Left ventricle myocardium inferior (tissue), 1 donor: ENCODE measurements around the gene CACNA1G. TPM values are rescaled to one million over a fixed set of nuclear protein-coding genes. Genes with fewer than 3 reads are reported as not detected.
A peak's percentile ranks its signal among the peaks of the same experiment; 100 is the strongest.

Source experiments
- DNase-seq: peaks from one replicate; pipeline ENCODE4 v3.0.0-alpha.2; 2020
- H3K27ac ChIP-seq: fragments of 200-600 bp; replicated peaks from 2 replicates; pipeline ENCODE4 v1.8.0; 2021
- H3K27me3 ChIP-seq: fragments of 200-600 bp; 2 replicates; pipeline ENCODE4 v1.8.0; 2021; ENCODE audit warnings: low read depth
- H3K36me3 ChIP-seq: fragments of 200-600 bp; 2 replicates; pipeline ENCODE4 v1.8.0; 2021
- H3K4me1 ChIP-seq: fragments of 200-600 bp; 2 replicates; pipeline ENCODE4 v1.8.0; 2021
- H3K4me3 ChIP-seq: fragments of 200-600 bp; 2 replicates; pipeline ENCODE4 v1.8.0; 2021; ENCODE audit warnings: mild to moderate bottlenecking, moderate library complexity
- H3K9me3 ChIP-seq: fragments of 200-600 bp; replicated peaks from 2 replicates; pipeline ENCODE4 v1.8.0; 2021
- intact Hi-C: fragments of 100-400 bp; cut with micrococcal nuclease; formaldehyde crosslinking; loops from one replicate; pipeline ENCODE4 v1.11.0; 2022
- total RNA-seq: library from RNA; stranded (reverse); fragmentation: NEBNext Ultra II Directional; extraction: Animal tissue kit (Norgen Biotek cat#: 25700); gene quantifications from one replicate; pipeline ENCODE4 v1.2.1, GENCODE V29; 2021
- TF ChIP-seq, protein P1 (sequence below): fragments of 200-600 bp; IDR thresholded peaks from 2 replicates; pipeline ENCODE4 v1.8.0; 2021; ENCODE audit warnings: antibody characterized with exemption, mild to moderate bottlenecking, borderline replicate concordance
- donor health status: DM: no; HTN: yes; CAD: no; lungs with severe emphysema.

CACNA1G gene
- total RNA-seq, 1 donor from 2014 or later = 0.58 TPM

GRCh38 chr17:50527949-50528474 is 32.5 kb upstream of the CACNA1G start:
- intact Hi-C loops = no loop called here

GRCh38 chr17:50529849-50530248 is 30.7 kb upstream of the CACNA1G start:
- intact Hi-C loops = no loop called here
- Histone ChIP-seq H3K36me3 (no peaks in the 10 kb centered on the region), H3K27ac (no peak overlapping the region), H3K4me1 (peaks cover 29% of the 10 kb centered on the region), H3K4me3 (no peak overlapping the region), H3K9me3 (no peaks in the 10 kb centered on the region), H3K27me3 (peaks cover 53% of the 10 kb centered on the region)
- TF ChIP-seq, protein P1, sequence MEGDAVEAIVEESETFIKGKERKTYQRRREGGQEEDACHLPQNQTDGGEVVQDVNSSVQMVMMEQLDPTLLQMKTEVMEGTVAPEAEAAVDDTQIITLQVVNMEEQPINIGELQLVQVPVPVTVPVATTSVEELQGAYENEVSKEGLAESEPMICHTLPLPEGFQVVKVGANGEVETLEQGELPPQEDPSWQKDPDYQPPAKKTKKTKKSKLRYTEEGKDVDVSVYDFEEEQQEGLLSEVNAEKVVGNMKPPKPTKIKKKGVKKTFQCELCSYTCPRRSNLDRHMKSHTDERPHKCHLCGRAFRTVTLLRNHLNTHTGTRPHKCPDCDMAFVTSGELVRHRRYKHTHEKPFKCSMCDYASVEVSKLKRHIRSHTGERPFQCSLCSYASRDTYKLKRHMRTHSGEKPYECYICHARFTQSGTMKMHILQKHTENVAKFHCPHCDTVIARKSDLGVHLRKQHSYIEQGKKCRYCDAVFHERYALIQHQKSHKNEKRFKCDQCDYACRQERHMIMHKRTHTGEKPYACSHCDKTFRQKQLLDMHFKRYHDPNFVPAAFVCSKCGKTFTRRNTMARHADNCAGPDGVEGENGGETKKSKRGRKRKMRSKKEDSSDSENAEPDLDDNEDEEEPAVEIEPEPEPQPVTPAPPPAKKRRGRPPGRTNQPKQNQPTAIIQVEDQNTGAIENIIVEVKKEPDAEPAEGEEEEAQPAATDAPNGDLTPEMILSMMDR = no peak
- no peak for DNase-seq

More at GRCh38 chr17:50527949-50528474, 32.5 kb upstream of the CACNA1G start:
- Histone ChIP-seq H3K27me3 (peaks cover 37% of the 10 kb centered on the region), H3K27ac (no peak overlapping the region), H3K36me3 (no peaks in the 10 kb centered on the region), H3K4me3 (no peak overlapping the region), H3K9me3 (no peaks in the 10 kb centered on the region), H3K4me1 (peaks cover 14% of the 10 kb centered on the region)
- TF ChIP-seq, protein P1 = no peak
- DNase-seq = no peak

DNA sequence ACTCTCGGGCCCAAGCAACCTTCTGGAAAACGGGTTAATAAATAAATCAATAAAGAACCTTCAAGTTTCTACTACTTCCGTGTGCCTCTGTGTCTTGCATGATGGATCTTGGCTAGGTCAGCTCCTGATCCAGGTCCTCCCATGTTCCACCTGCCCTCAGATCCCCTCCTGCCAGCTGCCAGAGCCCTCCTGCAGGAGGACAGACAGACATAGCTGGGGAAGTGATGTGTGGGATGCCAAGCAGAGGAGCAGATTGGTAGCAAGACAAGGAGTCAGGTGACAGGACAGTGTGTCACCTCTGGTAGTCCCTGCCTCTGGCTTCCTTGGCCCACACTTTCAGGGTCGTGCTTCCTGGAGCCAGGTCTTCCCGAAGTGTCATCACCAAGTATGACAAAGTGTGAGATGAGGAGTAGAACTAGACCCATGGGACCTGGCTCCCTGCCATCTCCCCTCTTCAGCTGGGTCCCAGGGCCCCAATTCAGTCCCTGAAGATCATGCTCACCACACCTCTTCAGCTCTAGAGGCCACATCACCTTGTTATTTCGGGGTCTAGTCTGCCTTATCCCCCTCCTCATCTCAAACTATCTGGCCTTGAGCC is 29.0 kb upstream of the CACNA1G start:
- TF ChIP-seq, protein P1 = no peak
- Histone ChIP-seq H3K4me1 (peaks cover 35% of the 10 kb centered on the region), H3K9me3 (no peaks in the 10 kb centered on the region), H3K4me3 (no peak overlapping the region), H3K36me3 (peaks cover 2% of the 10 kb centered on the region), H3K27me3 (peaks cover 53% of the 10 kb centered on the region), H3K27ac (no peak overlapping the region)
- intact Hi-C loops = no loop called here
- DNase-seq = no peak

- H3K4me1 ChIP-seq = peaks cover 35% of the 10 kb centered on the region
- peak within 1 kb of the TSS; percentile 90 for H3K27ac ChIP-seq
- H3K9me3 ChIP-seq = no peaks in the 10 kb centered on the region
- peaks cover 11% of the 10 kb centered on the region for H3K36me3 ChIP-seq
- DNase-seq = no peak
- peaks cover 53% of the 10 kb centered on the region for H3K27me3 ChIP-seq
- TF ChIP-seq, protein P1 = no peak
- intact Hi-C loops = no loop called here
- H3K4me3 ChIP-seq = peak within 1 kb of the TSS; percentile 71
Measured at GRCh38 chr17:50532452-50533024, 28.0 kb upstream of the CACNA1G start, which contains the start of gene EPN3. EPN3 (plus strand) TSS chr17:50532735; CDS start chr17:50536557, 3,822 bp downstream.

DNA sequence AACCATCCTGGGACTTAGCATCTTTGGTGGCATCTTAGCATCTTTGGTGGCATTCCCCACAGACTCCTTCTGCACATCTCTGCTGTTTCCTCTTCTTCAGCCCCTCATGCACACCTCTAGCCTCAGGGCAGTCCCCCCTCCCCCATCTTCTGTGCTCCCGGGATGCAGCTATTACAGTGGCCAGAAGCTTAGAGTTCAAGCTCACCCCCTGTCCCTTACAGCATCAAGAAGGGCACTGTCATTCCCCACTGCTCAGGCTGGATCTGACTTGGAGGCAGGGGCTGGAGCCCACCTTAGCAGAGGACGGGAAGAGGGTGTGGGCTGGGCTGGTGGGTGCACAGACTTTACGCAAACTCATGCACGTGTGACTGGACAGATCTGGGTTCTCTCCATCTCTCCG is 27.3 kb upstream of the CACNA1G start:
- H3K27me3 ChIP-seq = peaks cover 53% of the 10 kb centered on the region
- intact Hi-C loops = no loop called here
- no peak for DNase-seq
- H3K36me3 ChIP-seq = peaks cover 18% of the 10 kb centered on the region
- H3K9me3 ChIP-seq = no peaks in the 10 kb centered on the region
- H3K4me3 ChIP-seq = peak overlapping the region; percentile 71
- peak overlapping the region; percentile 90 for H3K27ac ChIP-seq
- peaks cover 35% of the 10 kb centered on the region for H3K4me1 ChIP-seq
- TF ChIP-seq, protein P1 = no peak
